Type B pancreatic cell (in vitro differentiated cells): Measurements from ENCODE around the gene GAB2. TPM values are rescaled to one million over a fixed set of nuclear protein-coding genes. Genes with fewer than 3 reads are reported as not detected.

Experiments
- DNase-seq: peaks from one replicate; pipeline ENCODE4 v3.0.0; 2021; ENCODE audit warnings: mixed read lengths; ENCODE audit not compliant: unreplicated experiment; ENCODE audit errors: extremely low spot score
- H3K27ac Mint-ChIP-seq: 2 replicates; pipeline ENCODE4 v1.8.0; 2021; ENCODE audit warnings: mild to moderate bottlenecking, mixed read lengths
- H3K27me3 Mint-ChIP-seq: 2 replicates; pipeline ENCODE4 v1.8.0; 2021; ENCODE audit warnings: mixed read lengths
- H3K36me3 Mint-ChIP-seq: 2 replicates; pipeline ENCODE4 v1.8.0; 2021; ENCODE audit warnings: mixed read lengths
- H3K4me1 Mint-ChIP-seq: one replicate; pipeline ENCODE4 v1.8.0; 2021; ENCODE audit warnings: mixed read lengths; ENCODE audit not compliant: unreplicated experiment
- H3K4me3 Mint-ChIP-seq: 2 replicates; pipeline ENCODE4 v1.8.0; 2021; ENCODE audit warnings: mild to moderate bottlenecking, mixed read lengths
- H3K9me3 Mint-ChIP-seq: 2 replicates; pipeline ENCODE4 v1.8.0; 2021; ENCODE audit warnings: mixed read lengths
- CTCF ChIP-seq: fragments of 200-600 bp; sonication (generic); conservative IDR thresholded peaks from 2 replicates; pipeline ENCODE4 v1.5.0; 2021; ENCODE audit warnings: antibody characterized with exemption, mild to moderate bottlenecking
- total RNA-seq: library from RNA; stranded (reverse); gene quantifications from 2 replicates; pipeline ENCODE4 v1.2.1, GENCODE V29; 2021; ENCODE audit warnings: low replicate concordance

The GAB2 gene
- total RNA-seq, 1 donor from 2014 or later = 23.3 TPM

GRCh38 chr11:78449866-78450265 is 32.2 kb upstream of the GAB2 start:
- H3K4me3 Mint-ChIP-seq = no peak overlapping the region
- H3K27me3 Mint-ChIP-seq = no peaks in the 10 kb centered on the region
- H3K9me3 Mint-ChIP-seq = no peaks in the 10 kb centered on the region
- no peak for DNase-seq
- no peak overlapping the region for H3K27ac Mint-ChIP-seq
- TF ChIP-seq CTCF = no peak
- H3K4me1 Mint-ChIP-seq = no peaks in the 10 kb centered on the region
- H3K36me3 Mint-ChIP-seq = peaks cover 17% of the 10 kb centered on the region

GRCh38 chr11:78446210-78446609 is 28.6 kb upstream of the GAB2 start:
- no peak overlapping the region for H3K27ac Mint-ChIP-seq
- peaks cover 27% of the 10 kb centered on the region for H3K36me3 Mint-ChIP-seq
- DNase-seq = no peak
- H3K9me3 Mint-ChIP-seq = no peaks in the 10 kb centered on the region
- peaks cover 6% of the 10 kb centered on the region for H3K4me1 Mint-ChIP-seq
- no peak overlapping the region for H3K4me3 Mint-ChIP-seq
- H3K27me3 Mint-ChIP-seq = no peaks in the 10 kb centered on the region
- no peak for TF ChIP-seq CTCF

- Mint-ChIP-seq H3K4me3 (no peak overlapping the region), H3K9me3 (no peaks in the 10 kb centered on the region), H3K27ac (no peak overlapping the region), H3K4me1 (peaks cover 11% of the 10 kb centered on the region), H3K27me3 (no peaks in the 10 kb centered on the region), H3K36me3 (peaks cover 24% of the 10 kb centered on the region)
- no peak for DNase-seq
- no peak for TF ChIP-seq CTCF
Measured at GRCh38 chr11:78444726-78445125, 27.1 kb upstream of the GAB2 start.

DNA sequence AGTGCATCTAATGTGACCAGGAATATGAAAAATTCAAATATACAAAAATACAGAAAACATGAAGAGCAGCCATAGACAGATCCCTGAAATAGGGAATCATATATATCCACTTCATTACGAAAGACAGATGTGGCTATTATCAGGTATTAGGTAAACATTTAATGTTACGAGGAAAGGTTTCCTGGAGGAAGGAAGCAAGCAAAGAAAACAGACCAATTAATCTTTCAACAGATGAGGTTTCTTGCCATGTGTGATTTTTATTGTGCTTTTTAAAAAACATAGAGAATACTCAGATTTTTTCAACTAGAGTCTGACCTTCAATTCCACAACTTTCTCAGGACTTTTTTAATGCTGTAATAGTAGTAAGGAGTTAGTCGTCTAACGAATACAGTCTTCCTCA is 24.3 kb upstream of the GAB2 start:
- Mint-ChIP-seq H3K27ac (no peak overlapping the region), H3K36me3 (peaks cover 24% of the 10 kb centered on the region)

DNA sequence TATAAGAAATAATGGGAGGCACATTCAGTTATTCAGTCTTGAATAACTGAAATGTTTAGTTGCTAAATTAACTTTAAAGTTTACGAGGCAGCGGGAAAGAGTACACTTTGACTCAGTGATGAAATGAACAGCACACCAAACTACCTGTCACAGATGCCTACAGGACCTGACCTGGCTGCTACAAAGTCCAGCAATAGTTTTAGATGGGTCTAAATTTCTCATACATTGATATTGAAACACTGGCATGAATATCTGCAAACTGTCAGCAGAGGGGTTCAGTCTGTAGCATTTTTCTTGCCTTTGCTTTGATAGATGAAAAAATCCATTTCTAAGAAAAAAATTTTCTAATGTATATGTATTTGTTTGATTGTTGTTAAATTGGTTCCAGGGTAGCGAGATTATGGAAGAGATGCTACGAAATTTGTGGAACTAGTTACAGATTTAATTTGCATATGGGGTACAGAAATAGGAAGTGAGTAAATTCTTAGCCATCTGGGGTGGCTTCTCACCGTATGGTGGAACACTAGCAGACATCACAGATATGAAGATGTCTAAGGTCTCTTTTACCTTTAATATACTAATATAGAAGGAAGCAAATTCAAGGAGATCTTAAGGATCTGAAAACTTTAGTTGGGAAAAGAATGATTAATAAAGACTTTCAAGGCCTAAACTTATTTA is 20.8 kb upstream of the GAB2 start:
- Mint-ChIP-seq H3K36me3 (peaks cover 32% of the 10 kb centered on the region), H3K4me3 (no peak overlapping the region), H3K27me3 (no peaks in the 10 kb centered on the region), H3K9me3 (no peaks in the 10 kb centered on the region), H3K27ac (no peak overlapping the region), H3K4me1 (peaks cover 19% of the 10 kb centered on the region)
- no peak for TF ChIP-seq CTCF
- DNase-seq = no peak

More for the DNA sequence above, 24.3 kb upstream of the GAB2 start:
- TF ChIP-seq CTCF = no peak
- Mint-ChIP-seq H3K4me3 (no peak overlapping the region), H3K27me3 (no peaks in the 10 kb centered on the region), H3K9me3 (no peaks in the 10 kb centered on the region), H3K4me1 (peaks cover 11% of the 10 kb centered on the region)
- no peak for DNase-seq
